Measurements from ENCODE around the gene ATRIP.

- TF ChIP-seq CTCF (IDR thresholded peaks at IDR 0.05): no peak
- no peak for TF ChIP-seq POLR2A (IDR thresholded peaks at IDR 0.05)
- TF ChIP-seq EP300 (IDR thresholded peaks at IDR 0.05): no peak
- no peak for TF ChIP-seq POLR2AphosphoS5 (IDR thresholded peaks at IDR 0.05)
Observed at GRCh38 chr3:48418651-48419050, 27.9 kb upstream of the ATRIP start.

All from sigmoid colon (tissue), 4 donors.